ENCODE data around the gene C20orf204.
"Not testable (repeated sequence)": the region's sequence is repeated elsewhere in the genome, so short reads cannot be mapped to it uniquely, and the experiment has no call there.

Gene C20orf204

GRCh38 chr20:64084685-64085152 lies 48.7 kb downstream of the C20orf204 start:
- no peak for DNase-seq

GRCh38 chr20:64086801-64087200 lies 50.8 kb downstream of the C20orf204 start:
- DNase-seq = no peak

GRCh38 chr20:64087226-64087825 lies 51.3 kb downstream of the C20orf204 start:
- not testable (repeated sequence) for DNase-seq

- DNase-seq = not testable (repeated sequence)
Observed at GRCh38 chr20:64088586-64088985, 52.6 kb downstream of the C20orf204 start.

All from activated CD4-positive, alpha-beta T cell treated with anti-CD3 and anti-CD28 coated beads, Interleukin-2, amount 50 U/mL, for 48 hours (primary cell).